ENCODE results near the gene CCSER1.
"Not testable (repeated sequence)": the region's sequence is repeated elsewhere in the genome, so short reads cannot be mapped to it uniquely, and the experiment has no call there.

The CCSER1 gene

DNA sequence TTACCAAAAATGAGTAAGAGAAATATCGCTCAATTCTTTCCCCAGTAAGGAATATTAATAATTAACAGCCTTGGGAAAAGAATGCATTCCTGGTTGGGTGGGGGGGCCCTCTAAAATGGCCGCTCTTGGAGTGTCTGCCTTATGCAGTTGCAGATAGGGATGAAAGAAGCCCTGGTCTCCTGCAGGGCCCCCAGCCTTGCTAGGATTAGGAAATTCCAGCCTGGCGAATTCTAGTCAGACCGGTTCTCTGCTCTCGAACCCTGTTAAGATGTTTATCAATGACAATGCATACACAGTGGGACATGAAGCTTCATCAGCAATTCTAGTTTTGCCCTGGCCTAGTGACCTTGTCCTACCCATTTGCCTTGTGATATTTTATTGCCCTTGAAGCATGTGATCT is 1128.8 kb downstream of the CCSER1 start:
- no peak for DNase-seq (ENCODE audit: low read depth in 2 of 2, low spot score in 1 of 2)

DNA sequence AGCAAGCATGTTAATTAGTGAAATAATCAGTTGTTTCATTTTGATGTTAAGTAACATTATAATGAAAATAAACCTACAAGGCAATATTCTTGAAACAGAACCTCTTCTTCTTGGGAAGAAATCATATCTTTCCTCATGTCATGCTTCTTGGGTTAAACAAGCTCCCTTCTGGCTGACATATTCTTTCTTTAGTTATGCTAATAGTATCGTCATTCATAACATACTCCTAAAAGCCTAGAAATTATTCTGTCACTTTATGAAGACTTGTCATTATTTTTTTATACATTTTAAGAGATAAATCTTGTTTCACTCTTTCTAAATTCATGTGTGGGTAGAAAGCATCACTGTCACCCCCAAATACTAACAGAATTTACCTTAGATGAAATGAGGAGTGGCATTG is 1129.6 kb downstream of the CCSER1 start:
- DNase-seq (ENCODE audit: low read depth in 2 of 2, low spot score in 1 of 2), result no peak

GRCh38 chr4:91257721-91258120 is 1130.5 kb downstream of the CCSER1 start:
- no peak for DNase-seq (ENCODE audit: low read depth in 2 of 2, low spot score in 1 of 2)

- no peak for DNase-seq (ENCODE audit: low read depth in 2 of 2, low spot score in 1 of 2)
Measured at GRCh38 chr4:91258326-91258725, 1131.1 kb downstream of the CCSER1 start.

DNA sequence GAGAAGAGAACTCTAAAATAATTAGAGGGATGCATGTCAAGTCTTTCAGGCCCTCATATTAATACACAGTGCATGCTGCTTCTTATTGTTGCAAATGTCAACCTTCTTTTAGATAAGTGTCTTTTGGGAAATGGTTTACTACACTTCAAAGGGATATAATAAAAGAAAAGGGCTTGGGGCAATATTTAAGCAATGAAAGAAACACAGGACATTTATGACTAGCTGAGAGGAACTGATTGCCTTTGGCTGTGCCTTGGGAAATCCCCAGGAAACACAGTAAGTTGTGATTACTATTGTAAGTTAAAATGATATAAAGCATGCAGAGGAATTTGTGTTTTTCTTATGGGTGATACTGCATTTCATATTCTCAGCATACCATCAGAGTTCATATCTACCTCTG is 1140.3 kb downstream of the CCSER1 start:
- DNase-seq (ENCODE audit: low read depth in 2 of 2, low spot score in 1 of 2), result no peak

GRCh38 chr4:91268481-91268880 is 1141.3 kb downstream of the CCSER1 start:
- DNase-seq (ENCODE audit: low read depth in 2 of 2, low spot score in 1 of 2), result not testable (repeated sequence)

DNA sequence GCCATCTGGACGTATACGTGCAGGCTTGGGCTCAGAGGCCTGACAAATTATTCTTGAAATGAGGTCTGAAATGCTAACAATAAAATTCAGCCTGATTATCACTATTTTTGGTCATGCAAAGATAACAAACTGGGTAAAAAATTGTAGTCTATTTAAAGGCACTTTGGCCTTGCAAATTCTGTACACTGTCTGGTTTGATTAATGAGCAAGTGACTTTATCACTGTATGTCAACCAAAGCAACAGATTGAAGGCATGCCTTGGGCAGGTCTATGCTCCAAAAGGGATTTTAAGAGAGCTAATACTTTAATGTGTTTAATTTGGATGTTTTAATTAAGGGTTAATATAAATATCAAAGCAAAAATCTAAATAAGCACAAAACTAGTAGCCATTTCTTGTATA is 1141.7 kb downstream of the CCSER1 start:
- no peak for DNase-seq (ENCODE audit: low read depth in 2 of 2, low spot score in 1 of 2)

GRCh38 chr4:91279899-91280298 is 1152.7 kb downstream of the CCSER1 start:
- no peak for DNase-seq (ENCODE audit: low read depth in 2 of 2, low spot score in 1 of 2)

GRCh38 chr4:91280551-91281290 is 1153.5 kb downstream of the CCSER1 start:
- DNase-seq (ENCODE audit: low read depth in 2 of 2, low spot score in 1 of 2), result no peak

DNA sequence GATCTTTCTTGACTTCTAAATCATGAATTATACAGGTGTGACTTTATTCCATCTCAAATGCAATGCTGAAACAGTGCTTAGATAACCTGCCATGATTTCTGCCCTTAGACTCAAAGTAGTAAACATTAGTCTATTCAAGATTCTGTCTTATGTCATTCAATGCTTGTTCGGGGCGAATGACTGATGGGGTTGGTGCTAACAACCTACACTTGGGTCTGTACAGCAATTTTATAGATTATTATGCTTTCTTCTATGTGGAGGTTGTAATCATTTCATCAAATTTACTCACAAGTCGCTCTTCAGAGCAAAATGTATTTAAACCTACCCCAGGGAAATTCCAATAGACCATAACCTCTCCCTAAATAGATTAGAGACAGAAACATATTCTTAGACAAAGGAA is 1155.0 kb downstream of the CCSER1 start:
- DNase-seq (ENCODE audit: low read depth in 2 of 2, low spot score in 1 of 2), result no peak

- no peak for DNase-seq (ENCODE audit: low read depth in 2 of 2, low spot score in 1 of 2)
Measured at GRCh38 chr4:91283726-91284230, 1156.6 kb downstream of the CCSER1 start.

- DNase-seq (ENCODE audit: low read depth in 2 of 2, low spot score in 1 of 2), result no peak
Measured at GRCh38 chr4:91284480-91284879, 1157.3 kb downstream of the CCSER1 start.

GRCh38 chr4:91285487-91285886 is 1158.3 kb downstream of the CCSER1 start:
- DNase-seq (ENCODE audit: low read depth in 2 of 2, low spot score in 1 of 2), result no peak

DNA sequence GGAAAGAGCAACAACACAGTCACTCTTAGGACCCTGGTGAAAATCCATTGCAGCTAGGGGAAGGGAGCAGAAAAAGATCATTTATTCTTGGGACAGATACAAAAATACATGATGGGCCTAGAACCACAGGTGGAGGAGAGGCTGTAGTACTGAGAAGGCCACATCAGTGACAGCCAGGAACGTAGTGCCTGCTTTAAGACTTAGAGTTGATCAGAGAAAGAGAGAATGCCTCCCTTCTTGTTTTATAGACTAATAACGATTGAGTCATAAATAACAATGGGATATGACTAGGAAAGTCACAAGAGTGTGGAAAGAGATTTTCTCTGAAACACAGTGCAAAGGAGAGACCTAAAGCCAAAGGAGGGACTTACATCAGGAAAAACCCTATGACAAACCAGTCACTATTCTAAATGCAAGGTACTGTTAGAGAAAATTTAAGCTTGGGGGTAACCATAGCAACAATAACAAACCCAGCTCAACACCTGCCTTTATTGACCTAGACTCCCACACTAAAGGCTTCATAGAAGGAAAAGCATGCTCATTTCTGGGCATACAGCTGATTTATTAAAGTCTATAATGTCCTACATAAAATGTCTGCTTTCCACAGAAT is 1161.6 kb downstream of the CCSER1 start:
- DNase-seq (ENCODE audit: low read depth in 2 of 2, low spot score in 1 of 2), result no peak

GRCh38 chr4:91298156-91298700 is 1171.0 kb downstream of the CCSER1 start:
- DNase-seq (ENCODE audit: low read depth in 2 of 2, low spot score in 1 of 2), result no peak

DNA sequence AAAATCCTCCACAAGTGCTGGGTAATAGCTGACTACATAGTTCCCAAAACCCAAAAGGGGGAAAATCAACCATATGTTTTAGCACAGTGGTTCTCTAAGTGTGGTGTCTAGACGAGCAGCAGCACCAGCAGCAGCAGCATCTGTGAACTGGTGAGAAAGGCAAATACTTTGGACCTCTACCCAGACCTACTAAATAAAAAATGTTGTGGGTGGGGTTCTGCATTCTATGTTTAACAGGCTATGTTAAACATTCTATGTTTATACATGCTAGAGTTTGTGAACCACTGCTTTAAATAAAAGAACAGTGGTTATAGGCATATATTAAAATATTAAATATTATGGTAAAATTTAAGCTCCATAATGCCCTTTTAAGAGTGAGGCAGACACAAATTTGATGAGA is 1171.6 kb downstream of the CCSER1 start:
- DNase-seq (ENCODE audit: low read depth in 2 of 2, low spot score in 1 of 2), result no peak

- DNase-seq (ENCODE audit: low read depth in 2 of 2, low spot score in 1 of 2), result no peak
Measured at GRCh38 chr4:91302120-91302519, 1174.9 kb downstream of the CCSER1 start.

DNA sequence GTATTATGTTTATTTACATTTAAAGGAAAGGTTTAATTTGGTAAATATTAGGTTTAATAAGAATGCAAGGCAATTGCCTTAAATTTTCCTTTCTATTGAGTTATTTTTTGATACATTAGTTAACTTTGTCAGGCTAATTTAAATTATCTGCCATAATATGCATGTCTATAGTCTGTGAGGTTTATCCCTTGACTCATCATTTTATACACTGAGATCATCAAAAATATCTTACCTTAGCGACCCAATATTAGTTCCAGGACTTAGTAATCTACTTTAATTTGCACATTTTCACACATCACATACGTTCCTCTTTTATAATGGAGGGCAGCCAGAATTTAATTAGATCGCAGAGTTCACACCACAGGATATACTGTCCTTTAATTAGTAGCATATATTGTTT is 1177.1 kb downstream of the CCSER1 start:
- no peak for DNase-seq (ENCODE audit: low read depth in 2 of 2, low spot score in 1 of 2)

GRCh38 chr4:91317434-91317833 is 1190.2 kb downstream of the CCSER1 start:
- DNase-seq (ENCODE audit: low read depth in 2 of 2, low spot score in 1 of 2), result no peak

- DNase-seq (ENCODE audit: low read depth in 2 of 2, low spot score in 1 of 2), result no peak
Measured at GRCh38 chr4:91319556-91320268, 1192.5 kb downstream of the CCSER1 start.

GRCh38 chr4:91322961-91323360 is 1195.8 kb downstream of the CCSER1 start:
- DNase-seq (ENCODE audit: low read depth in 2 of 2, low spot score in 1 of 2), result no peak

DNA sequence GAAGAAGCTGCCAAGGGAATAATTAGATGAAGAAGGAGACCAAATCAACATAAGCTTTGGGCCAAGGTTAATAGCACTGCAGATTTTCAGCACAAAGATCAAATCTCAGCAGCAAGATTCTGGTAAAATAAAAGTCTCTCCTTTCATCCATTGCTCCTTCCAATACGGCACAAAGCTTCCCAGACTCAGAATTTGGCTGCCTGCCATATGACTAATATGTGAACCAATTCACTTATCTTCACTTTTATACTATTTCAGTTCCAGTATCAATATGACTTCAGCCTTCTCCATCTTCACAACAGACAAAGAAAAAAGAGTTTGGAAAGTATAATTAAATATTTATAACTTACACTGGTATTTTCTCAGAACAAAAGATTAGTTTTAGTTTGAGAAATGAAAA is 1198.3 kb downstream of the CCSER1 start:
- no peak for DNase-seq (ENCODE audit: low read depth in 2 of 2, low spot score in 1 of 2)

Data from stimulated activated CD8-positive, alpha-beta memory T cell treated with anti-CD3 and anti-CD28 coated beads, Interleukin-4, amount 100 ng/mL, for 4 hours (primary cell).